GM13977 (cell line): ENCODE results near the gene NCK1.
"Not testable (repeated sequence)": the region's sequence is repeated elsewhere in the genome, so short reads cannot be mapped to it uniquely, and the experiment has no call there.

ENCODE experiments used
- DNase-seq: peaks from one replicate; pipeline ENCODE4 v3.0.0; 2012; ENCODE audit warnings: low spot score
- in situ Hi-C: fragments of 300-500 bp; cut with MboI; formaldehyde crosslinking; loops from one replicate; pipeline ENCODE4 v1.12.0; 2022; ENCODE audit warnings: low sequenced_read_pairs, low pct_unique_long_range_greater_than_20kb, mixed read lengths, inconsistent platforms; ENCODE audit not compliant: unreplicated experiment
- TF ChIP-seq, protein P1 (sequence below): IDR thresholded peaks from 2 replicates; pipeline ENCODE4 v1.5.1; 2012; ENCODE audit warnings: mild to moderate bottlenecking, control low read depth; ENCODE audit not compliant: insufficient read depth; ENCODE audit errors: extremely low read depth, missing control alignments

NCK1 gene

GRCh38 chr3:136979684-136980083 is 117.7 kb downstream of the NCK1 start:
- DNase-seq: no peak
- TF ChIP-seq, protein P1, sequence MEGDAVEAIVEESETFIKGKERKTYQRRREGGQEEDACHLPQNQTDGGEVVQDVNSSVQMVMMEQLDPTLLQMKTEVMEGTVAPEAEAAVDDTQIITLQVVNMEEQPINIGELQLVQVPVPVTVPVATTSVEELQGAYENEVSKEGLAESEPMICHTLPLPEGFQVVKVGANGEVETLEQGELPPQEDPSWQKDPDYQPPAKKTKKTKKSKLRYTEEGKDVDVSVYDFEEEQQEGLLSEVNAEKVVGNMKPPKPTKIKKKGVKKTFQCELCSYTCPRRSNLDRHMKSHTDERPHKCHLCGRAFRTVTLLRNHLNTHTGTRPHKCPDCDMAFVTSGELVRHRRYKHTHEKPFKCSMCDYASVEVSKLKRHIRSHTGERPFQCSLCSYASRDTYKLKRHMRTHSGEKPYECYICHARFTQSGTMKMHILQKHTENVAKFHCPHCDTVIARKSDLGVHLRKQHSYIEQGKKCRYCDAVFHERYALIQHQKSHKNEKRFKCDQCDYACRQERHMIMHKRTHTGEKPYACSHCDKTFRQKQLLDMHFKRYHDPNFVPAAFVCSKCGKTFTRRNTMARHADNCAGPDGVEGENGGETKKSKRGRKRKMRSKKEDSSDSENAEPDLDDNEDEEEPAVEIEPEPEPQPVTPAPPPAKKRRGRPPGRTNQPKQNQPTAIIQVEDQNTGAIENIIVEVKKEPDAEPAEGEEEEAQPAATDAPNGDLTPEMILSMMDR: no peak
- in situ Hi-C loops: no loop called here

DNA sequence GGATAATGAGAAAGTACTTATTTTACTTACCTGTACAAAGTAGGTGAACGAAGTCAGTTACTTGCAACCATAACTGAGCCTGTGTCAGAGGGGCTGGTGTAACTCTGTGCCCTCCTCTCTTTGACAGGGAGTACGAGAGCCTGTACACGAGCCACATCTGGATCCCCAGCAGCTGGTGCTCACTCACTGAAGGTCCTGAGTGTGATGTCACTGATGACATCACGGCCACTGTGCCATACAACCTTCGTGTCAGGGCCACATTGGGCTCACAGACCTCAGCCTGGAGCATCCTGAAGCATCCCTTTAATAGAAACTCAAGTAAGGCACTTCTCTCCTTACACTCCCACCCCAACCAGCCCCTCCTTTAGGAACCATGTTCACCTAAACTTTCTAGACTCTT is 120.0 kb downstream of the NCK1 start:
- in situ Hi-C loops: no loop called here
- TF ChIP-seq, protein P1: no peak
- no peak for DNase-seq

- TF ChIP-seq, protein P1: no peak
- DNase-seq: no peak
- in situ Hi-C loops: no loop called here
Observed at GRCh38 chr3:136982520-136983138, 120.6 kb downstream of the NCK1 start.

- in situ Hi-C loops: no loop called here
- no peak for DNase-seq
- TF ChIP-seq, protein P1: no peak
Observed at GRCh38 chr3:136984837-136985236, 122.8 kb downstream of the NCK1 start.

- DNase-seq, in situ Hi-C loops: not testable (repeated sequence)
Observed at GRCh38 chr3:136987398-136987980, 125.5 kb downstream of the NCK1 start.

DNA sequence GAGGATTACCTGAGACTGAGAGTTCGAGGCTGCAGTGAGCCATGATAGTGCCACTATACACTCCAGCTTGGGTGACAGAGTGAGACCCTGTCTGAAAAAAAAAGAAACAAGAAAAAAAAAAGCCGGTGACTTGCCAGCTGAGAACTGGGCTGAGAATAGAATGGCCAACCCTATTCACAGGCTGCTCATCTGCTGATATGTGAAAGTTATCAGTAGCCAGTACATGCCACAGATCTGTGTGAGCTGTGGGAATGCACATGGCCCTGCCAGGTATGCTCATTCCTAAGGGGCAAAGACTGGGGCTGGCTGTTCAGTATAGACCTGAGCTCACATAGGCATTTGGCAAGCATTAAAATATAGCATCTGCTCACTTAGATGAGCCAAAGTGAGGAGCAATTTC is 126.6 kb downstream of the NCK1 start:
- TF ChIP-seq, protein P1: no peak
- in situ Hi-C loops: no loop called here
- DNase-seq: no peak

DNA sequence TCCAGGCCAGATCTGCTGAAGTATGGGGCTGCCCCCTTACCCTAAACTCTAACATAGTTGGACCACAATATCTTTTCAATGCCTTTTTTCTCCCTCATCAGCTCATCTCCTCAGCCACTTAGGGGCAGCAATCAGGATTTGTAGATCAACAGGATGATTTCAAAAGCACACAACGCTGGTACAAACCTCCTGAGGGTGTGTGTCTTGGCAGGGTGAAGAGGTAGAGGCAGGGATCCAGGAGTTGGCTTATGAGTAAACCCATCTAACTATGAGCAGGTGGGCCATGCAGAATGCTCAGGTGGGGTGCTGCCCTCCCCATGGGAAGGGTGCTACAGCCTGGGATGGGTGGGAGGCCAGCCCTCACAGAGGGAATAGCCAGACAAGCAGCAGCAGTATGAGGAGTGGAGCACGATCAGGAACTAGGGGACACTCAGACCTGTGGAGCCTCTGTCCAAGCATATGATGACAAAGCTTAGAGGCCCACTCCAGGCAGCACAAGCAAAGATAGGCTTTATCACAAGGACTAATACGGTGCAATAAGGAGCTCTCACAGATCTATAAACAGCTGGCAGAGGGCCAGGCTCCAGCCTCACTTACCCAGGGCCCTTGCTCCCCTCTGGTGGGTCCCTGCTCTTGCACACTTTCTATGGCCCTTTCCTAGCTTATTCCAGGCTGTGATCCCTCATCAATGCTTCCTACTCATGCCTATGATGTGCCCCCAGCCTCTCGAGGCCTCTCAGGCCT is 127.9 kb downstream of the NCK1 start:
- in situ Hi-C loops: no loop called here
- no peak for DNase-seq
- TF ChIP-seq, protein P1: no peak
